GM20000 (cell line): ENCODE measurements around the gene SRF.

Experiments
- DNase-seq: peaks from one replicate; pipeline ENCODE4 v3.0.0; 2012; ENCODE audit warnings: low spot score
- CTCF ChIP-seq: IDR thresholded peaks from 2 replicates; pipeline ENCODE4 v1.5.1; 2012; ENCODE audit warnings: mild to moderate bottlenecking, control low read depth; ENCODE audit errors: extremely low read depth, missing control alignments

Gene SRF

GRCh38 chr6:43205849-43206248 lies 34.8 kb downstream of the SRF start:
- TF ChIP-seq CTCF: no peak
- no peak for DNase-seq

GRCh38 chr6:43207286-43207685 lies 36.2 kb downstream of the SRF start:
- DNase-seq: no peak

DNA sequence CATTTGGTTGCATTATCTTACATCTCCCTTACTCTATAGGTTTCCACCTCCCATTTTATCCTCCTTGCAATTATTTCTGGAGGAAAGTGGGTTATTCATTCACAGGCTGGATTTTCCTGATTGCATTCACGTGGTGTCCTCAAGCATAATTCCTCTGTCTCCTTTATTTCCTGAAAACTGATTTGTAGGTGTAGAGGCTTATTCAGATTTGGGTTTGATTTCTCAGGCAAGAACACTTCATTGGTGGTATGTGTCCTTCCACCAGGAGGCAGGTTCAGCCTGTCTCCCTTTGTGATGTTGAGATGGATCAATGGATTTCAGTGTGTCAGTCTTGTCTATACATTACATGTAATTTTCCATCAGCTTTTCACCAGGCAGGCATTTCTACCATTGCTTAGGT lies 40.9 kb downstream of the SRF start:
- no peak for TF ChIP-seq CTCF
- no peak for DNase-seq

More at GRCh38 chr6:43207286-43207685, 36.2 kb downstream of the SRF start:
- TF ChIP-seq CTCF: no peak

GRCh38 chr6:43213431-43213830 lies 42.4 kb downstream of the SRF start:
- no peak for DNase-seq
- no peak for TF ChIP-seq CTCF

GRCh38 chr6:43215066-43215465 lies 44.0 kb downstream of the SRF start:
- DNase-seq: no peak

DNA sequence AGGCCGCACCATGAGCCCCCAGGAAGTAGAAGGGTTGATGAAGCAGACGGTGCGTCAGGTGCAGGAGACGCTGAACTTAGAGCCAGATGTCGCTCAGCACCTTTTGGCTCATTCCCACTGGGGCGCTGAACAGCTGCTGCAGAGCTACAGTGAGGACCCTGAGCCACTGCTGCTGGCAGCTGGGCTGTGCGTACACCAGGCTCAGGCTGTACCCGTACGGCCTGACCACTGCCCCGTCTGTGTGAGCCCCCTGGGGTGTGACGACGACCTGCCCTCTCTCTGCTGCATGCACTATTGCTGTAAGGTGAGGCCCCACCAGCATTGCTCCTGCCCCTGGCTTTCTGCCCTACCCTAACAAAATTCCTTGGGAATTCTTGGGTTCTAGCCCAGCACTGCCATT lies 45.1 kb downstream of the SRF start:
- DNase-seq: no peak
- TF ChIP-seq CTCF: no peak

More at GRCh38 chr6:43215066-43215465, 44.0 kb downstream of the SRF start:
- TF ChIP-seq CTCF: no peak

- no peak for DNase-seq
- no peak for TF ChIP-seq CTCF
Measured at GRCh38 chr6:43217351-43217750, 46.3 kb downstream of the SRF start.
